BLaER1 (cell line): ENCODE measurements around the gene RELCH.

Source experiments
- H3K27ac ChIP-seq: shearing (Covaris generic); formaldehyde crosslinking; 2 replicates; pipeline ENCODE4 v1.8.1; 2022
- H3K27me3 ChIP-seq: shearing (Covaris generic); formaldehyde crosslinking; 2 replicates; pipeline ENCODE4 v1.8.1; 2022
- H3K36me3 ChIP-seq: shearing (Covaris generic); formaldehyde crosslinking; 2 replicates; pipeline ENCODE4 v1.8.1; 2022
- H3K4me1 ChIP-seq: shearing (Covaris generic); formaldehyde crosslinking; 2 replicates; pipeline ENCODE4 v1.8.1; 2022
- H3K4me2 ChIP-seq: shearing (Covaris generic); formaldehyde crosslinking; 2 replicates; pipeline ENCODE4 v1.8.1; 2022
- H3K4me3 ChIP-seq: shearing (Covaris generic); formaldehyde crosslinking; 2 replicates; pipeline ENCODE4 v1.8.1; 2022
- H3K9ac ChIP-seq: shearing (Covaris generic); formaldehyde crosslinking; 2 replicates; pipeline ENCODE4 v1.8.1; 2022
- H3K9me3 ChIP-seq: shearing (Covaris generic); formaldehyde crosslinking; 2 replicates; pipeline ENCODE4 v1.8.1; 2022
- H4K20me1 ChIP-seq: shearing (Covaris generic); formaldehyde crosslinking; 2 replicates; pipeline ENCODE4 v1.8.1; 2022
- Cebpa-rat ChIP-seq: shearing (Covaris generic); IDR thresholded peaks from 2 replicates; pipeline ENCODE4 v1.8.1; 2022

Gene RELCH

GRCh38 chr18:62345909-62346308, 158.9 kb downstream of the RELCH start:
- Histone ChIP-seq H3K4me1 (no peaks in the 10 kb centered on the region), H3K4me3 (no peak overlapping the region), H3K9ac (no peak overlapping the region), H3K27ac (no peak overlapping the region), H3K9me3 (no peaks in the 10 kb centered on the region), H3K4me2 (no peak overlapping the region), H3K27me3 (no peaks in the 10 kb centered on the region), H4K20me1 (no peaks in the 10 kb centered on the region), H3K36me3 (no peaks in the 10 kb centered on the region)
- no peak for TF ChIP-seq Cebpa-rat

DNA sequence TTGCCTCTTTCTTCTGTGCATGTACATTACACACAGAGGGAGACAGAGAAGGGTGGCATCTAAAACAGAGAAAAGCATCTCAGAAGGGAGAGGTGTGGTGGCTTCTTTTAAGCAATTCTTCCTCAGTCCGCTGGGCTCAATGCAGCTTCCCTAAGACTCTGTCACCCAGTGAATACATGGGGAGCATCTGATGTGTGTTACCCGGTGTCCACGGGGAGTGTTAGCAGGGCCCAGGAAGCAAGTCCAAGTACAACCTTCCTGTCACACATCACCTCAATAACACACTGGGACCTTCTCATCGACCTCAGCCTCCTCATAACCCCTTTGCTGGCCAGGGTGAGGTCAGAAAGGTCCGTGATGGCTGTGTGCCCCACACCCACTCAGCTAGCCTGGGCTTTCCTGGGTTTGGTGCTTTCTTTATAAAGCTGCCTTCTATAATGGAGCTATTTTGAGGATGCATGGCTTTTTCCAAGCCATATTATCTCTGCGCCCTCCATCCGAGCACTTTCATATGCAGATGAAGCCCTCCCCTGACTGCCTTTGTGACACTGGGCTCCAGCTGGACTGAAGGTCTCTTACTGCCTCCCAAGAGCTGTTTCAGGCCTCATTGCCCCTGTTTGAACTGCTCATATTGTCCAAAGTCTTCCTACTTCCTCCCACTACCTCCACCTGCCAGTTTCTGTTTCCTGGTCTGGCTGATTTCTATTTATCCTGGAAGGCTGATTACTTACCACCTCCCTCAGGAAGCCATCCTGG, 159.5 kb downstream of the RELCH start:
- Histone ChIP-seq H3K4me1 (no peaks in the 10 kb centered on the region), H3K27me3 (no peaks in the 10 kb centered on the region), H3K4me2 (no peak overlapping the region), H3K9ac (no peak overlapping the region), H3K4me3 (no peak overlapping the region), H4K20me1 (no peaks in the 10 kb centered on the region), H3K9me3 (no peaks in the 10 kb centered on the region), H3K36me3 (no peaks in the 10 kb centered on the region), H3K27ac (no peak overlapping the region)
- TF ChIP-seq Cebpa-rat: no peak

GRCh38 chr18:62347089-62347506, 160.0 kb downstream of the RELCH start:
- no peak overlapping the region for H3K9ac ChIP-seq
- H4K20me1 ChIP-seq: no peaks in the 10 kb centered on the region
- H3K4me2 ChIP-seq: no peak overlapping the region
- H3K9me3 ChIP-seq: no peaks in the 10 kb centered on the region
- no peak overlapping the region for H3K4me3 ChIP-seq
- TF ChIP-seq Cebpa-rat: no peak
- H3K27me3 ChIP-seq: no peaks in the 10 kb centered on the region
- no peaks in the 10 kb centered on the region for H3K36me3 ChIP-seq
- H3K27ac ChIP-seq: no peak overlapping the region
- H3K4me1 ChIP-seq: no peaks in the 10 kb centered on the region

- Histone ChIP-seq H3K36me3 (no peaks in the 10 kb centered on the region), H3K4me3 (no peak overlapping the region), H3K4me2 (no peak overlapping the region), H3K4me1 (no peaks in the 10 kb centered on the region), H4K20me1 (no peaks in the 10 kb centered on the region), H3K9ac (no peak overlapping the region), H3K27ac (no peak overlapping the region), H3K27me3 (no peaks in the 10 kb centered on the region), H3K9me3 (no peaks in the 10 kb centered on the region)
- no peak for TF ChIP-seq Cebpa-rat
Measured at GRCh38 chr18:62348474-62348873, 161.4 kb downstream of the RELCH start.

DNA sequence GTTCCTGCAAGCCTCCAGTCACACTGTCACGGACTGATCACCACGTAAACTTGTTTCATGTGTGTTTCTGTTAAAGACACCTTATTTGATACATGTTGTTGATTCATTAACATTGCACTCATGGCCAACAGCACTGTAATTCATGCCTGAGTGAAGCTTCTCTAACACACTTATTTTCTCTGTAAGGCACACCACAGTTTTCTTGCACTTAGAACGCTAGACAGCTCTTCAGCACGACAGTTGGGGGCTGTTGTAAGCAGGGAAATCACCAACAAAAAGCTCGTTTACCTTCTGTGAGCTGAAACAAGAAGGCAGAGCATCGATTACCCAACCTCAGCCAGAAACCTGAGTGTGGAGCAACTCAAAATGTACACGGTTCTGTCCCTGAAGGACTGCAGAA, 166.1 kb downstream of the RELCH start:
- Histone ChIP-seq H3K9ac (no peak overlapping the region), H3K4me1 (no peaks in the 10 kb centered on the region), H3K27me3 (no peaks in the 10 kb centered on the region), H3K27ac (no peak overlapping the region), H3K9me3 (no peaks in the 10 kb centered on the region), H3K36me3 (no peaks in the 10 kb centered on the region), H3K4me2 (no peak overlapping the region), H3K4me3 (no peak overlapping the region), H4K20me1 (no peaks in the 10 kb centered on the region)
- TF ChIP-seq Cebpa-rat: no peak

DNA sequence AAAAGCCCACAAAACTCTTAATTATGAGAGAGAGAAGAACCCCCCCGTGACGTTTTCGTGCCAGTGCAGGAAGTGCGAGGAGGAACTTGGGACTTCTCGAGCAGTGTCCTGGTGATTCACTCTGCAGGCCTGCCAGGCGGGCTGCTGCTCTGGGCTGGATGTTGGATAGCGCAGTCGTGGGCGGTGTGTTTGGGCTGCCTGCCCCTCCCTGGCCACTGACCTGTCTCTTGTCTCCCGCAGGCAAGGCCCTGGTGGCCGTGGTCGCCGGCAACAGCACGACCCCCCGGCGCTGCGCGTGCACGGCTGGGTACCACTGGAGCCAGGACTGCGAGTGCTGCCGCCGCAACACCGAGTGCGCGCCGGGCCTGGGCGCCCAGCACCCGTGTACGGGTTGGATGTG, 167.1 kb downstream of the RELCH start:
- H3K9ac ChIP-seq: no peak overlapping the region
- no peak overlapping the region for H3K4me3 ChIP-seq
- H3K27ac ChIP-seq: no peak overlapping the region
- no peak overlapping the region for H3K4me2 ChIP-seq
- no peaks in the 10 kb centered on the region for H3K36me3 ChIP-seq
- no peaks in the 10 kb centered on the region for H3K4me1 ChIP-seq
- no peaks in the 10 kb centered on the region for H3K9me3 ChIP-seq
- no peak for TF ChIP-seq Cebpa-rat
- H3K27me3 ChIP-seq: no peaks in the 10 kb centered on the region
- no peaks in the 10 kb centered on the region for H4K20me1 ChIP-seq

DNA sequence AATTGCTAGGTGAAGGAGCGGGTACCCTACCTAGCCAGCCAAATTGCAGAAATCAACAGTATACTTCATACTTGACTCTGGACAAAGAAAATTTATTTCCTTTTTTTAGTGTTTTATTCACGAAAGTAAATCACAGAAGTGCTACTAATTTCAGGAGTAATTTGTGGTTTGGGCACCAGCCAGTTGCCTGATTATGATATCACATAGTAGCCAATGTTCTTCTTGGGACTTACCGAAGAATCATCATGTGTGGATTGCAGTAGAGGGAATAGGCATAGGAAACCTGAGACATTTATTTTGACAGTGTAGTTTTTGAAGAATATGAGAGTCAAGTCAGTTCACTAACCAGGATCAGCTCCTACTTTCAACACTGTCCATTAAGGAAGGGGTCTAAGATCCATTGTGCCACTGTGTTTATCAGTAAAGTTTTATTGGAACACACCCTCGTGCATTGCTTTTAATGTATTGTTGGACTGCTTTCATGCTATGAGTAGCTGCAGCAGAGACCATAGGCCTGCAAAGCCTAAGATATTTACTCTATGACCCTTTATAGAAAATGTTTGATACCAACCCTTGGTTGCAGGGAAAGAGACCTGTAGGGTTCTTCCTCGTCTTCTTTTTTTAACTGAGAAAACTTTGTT, 170.1 kb downstream of the RELCH start:
- H3K4me2 ChIP-seq: no peak overlapping the region
- no peaks in the 10 kb centered on the region for H3K27me3 ChIP-seq
- no peak overlapping the region for H3K9ac ChIP-seq
- no peaks in the 10 kb centered on the region for H3K9me3 ChIP-seq
- no peaks in the 10 kb centered on the region for H4K20me1 ChIP-seq
- no peak overlapping the region for H3K4me3 ChIP-seq
- no peaks in the 10 kb centered on the region for H3K4me1 ChIP-seq
- no peak for TF ChIP-seq Cebpa-rat
- H3K36me3 ChIP-seq: no peaks in the 10 kb centered on the region
- no peak overlapping the region for H3K27ac ChIP-seq
